Lower lobe of right lung (tissue), 2 donors: ENCODE data around the gene TMEM242. TPM values are rescaled to one million over a fixed set of nuclear protein-coding genes. Genes with fewer than 3 reads are reported as not detected.
"Not testable (repeated sequence)": the region's sequence is repeated elsewhere in the genome, so short reads cannot be mapped to it uniquely, and the experiment has no call there.

Experiments
- ATAC-seq, 2 donors: fragments of 200-7000 bp; cut with Tn5 transposase; one replicate each; pipeline ENCODE4 v1.9.1; 2020 to 2022; ENCODE audit warnings: mild to moderate bottlenecking in 2 of 2, moderate library complexity in 2 of 2
- DNase-seq: peaks from one replicate; pipeline ENCODE4 v3.0.0-alpha.2; 2020
- H3K27ac ChIP-seq: fragments of 200-600 bp; one replicate; pipeline ENCODE4 v1.8.0; 2022
- H3K27me3 ChIP-seq: fragments of 200-600 bp; one replicate; pipeline ENCODE4 v1.8.0; 2022; ENCODE audit warnings: low read depth
- H3K36me3 ChIP-seq: fragments of 200-600 bp; one replicate; pipeline ENCODE4 v1.8.0; 2022; ENCODE audit warnings: mild to moderate bottlenecking
- H3K4me1 ChIP-seq: fragments of 200-600 bp; one replicate; pipeline ENCODE4 v1.8.0; 2022
- H3K4me3 ChIP-seq: fragments of 200-600 bp; one replicate; pipeline ENCODE4 v1.8.0; 2022; ENCODE audit warnings: mild to moderate bottlenecking
- H3K9me3 ChIP-seq: fragments of 200-600 bp; one replicate; pipeline ENCODE4 v1.8.0; 2022
- intact Hi-C: fragments of 100-400 bp; cut with DNase I; formaldehyde crosslinking; loops from one replicate; pipeline ENCODE4 v1.11.0; 2022
- total RNA-seq: library from RNA; stranded (reverse); fragmentation: NEBNext Ultra II Directional; extraction: Animal tissue kit (Norgen Biotek cat#: 25700); gene quantifications from one replicate; pipeline ENCODE4 v1.2.1, GENCODE V29; 2021
- TF ChIP-seq, protein P1 (sequence below): fragments of 200-600 bp; IDR thresholded peaks from one replicate; pipeline ENCODE4 v1.8.0; 2022; ENCODE audit warnings: antibody characterized with exemption, mild to moderate bottlenecking
- donor health status: DM: no; HTN: yes; CAD: no; lungs with severe emphysema.

Gene TMEM242
- total RNA-seq, 1 donor from 2014 or later: 10.9 TPM

- Histone ChIP-seq H3K36me3 (no peaks in the 10 kb centered on the region), H3K4me3 (no peak overlapping the region), H3K27me3 (peaks cover 7% of the 10 kb centered on the region), H3K4me1 (no peaks in the 10 kb centered on the region), H3K9me3 (no peaks in the 10 kb centered on the region), H3K27ac (no peak overlapping the region)
- no peak for ATAC-seq
- intact Hi-C loops: no loop called here
- DNase-seq: no peak
- TF ChIP-seq, protein P1, sequence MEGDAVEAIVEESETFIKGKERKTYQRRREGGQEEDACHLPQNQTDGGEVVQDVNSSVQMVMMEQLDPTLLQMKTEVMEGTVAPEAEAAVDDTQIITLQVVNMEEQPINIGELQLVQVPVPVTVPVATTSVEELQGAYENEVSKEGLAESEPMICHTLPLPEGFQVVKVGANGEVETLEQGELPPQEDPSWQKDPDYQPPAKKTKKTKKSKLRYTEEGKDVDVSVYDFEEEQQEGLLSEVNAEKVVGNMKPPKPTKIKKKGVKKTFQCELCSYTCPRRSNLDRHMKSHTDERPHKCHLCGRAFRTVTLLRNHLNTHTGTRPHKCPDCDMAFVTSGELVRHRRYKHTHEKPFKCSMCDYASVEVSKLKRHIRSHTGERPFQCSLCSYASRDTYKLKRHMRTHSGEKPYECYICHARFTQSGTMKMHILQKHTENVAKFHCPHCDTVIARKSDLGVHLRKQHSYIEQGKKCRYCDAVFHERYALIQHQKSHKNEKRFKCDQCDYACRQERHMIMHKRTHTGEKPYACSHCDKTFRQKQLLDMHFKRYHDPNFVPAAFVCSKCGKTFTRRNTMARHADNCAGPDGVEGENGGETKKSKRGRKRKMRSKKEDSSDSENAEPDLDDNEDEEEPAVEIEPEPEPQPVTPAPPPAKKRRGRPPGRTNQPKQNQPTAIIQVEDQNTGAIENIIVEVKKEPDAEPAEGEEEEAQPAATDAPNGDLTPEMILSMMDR: no peak
These were observed 14.4 kb upstream of the TMEM242 start for GRCh38 chr6:157337751-157338150.

GRCh38 chr6:157337276-157337675 is 14.0 kb upstream of the TMEM242 start:
- H3K4me3 ChIP-seq, H3K27me3 ChIP-seq, H3K9me3 ChIP-seq, H3K36me3 ChIP-seq, H3K4me1 ChIP-seq, H3K27ac ChIP-seq, ATAC-seq, DNase-seq, intact Hi-C loops: not testable (repeated sequence)

DNA sequence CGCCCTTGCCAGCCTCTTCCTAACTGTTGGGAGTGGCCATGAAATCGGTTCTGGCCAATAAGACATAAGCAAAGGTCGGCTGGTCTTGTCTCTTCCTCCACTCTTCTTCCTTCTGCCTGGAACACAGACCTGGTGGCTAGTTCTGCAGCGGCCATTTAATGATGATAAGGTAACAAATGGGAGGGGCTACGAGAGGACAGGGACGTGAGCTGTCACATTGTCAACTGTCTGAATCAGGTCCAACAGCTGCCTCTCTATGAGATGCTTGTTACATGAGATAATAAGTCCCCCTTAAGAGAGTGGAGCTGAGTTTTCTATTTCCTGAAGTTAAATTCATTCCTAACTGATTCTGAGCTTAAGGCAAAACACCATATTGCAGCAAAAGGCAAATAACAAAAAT is 12.5 kb upstream of the TMEM242 start:
- TF ChIP-seq, protein P1: no peak
- no peaks in the 10 kb centered on the region for H3K4me1 ChIP-seq
- ATAC-seq (no peak), DNase-seq (no peak)
- intact Hi-C loops: no loop called here
- no peak overlapping the region for H3K4me3 ChIP-seq
- no peak overlapping the region for H3K27ac ChIP-seq
- H3K9me3 ChIP-seq: no peaks in the 10 kb centered on the region
- peaks cover 7% of the 10 kb centered on the region for H3K27me3 ChIP-seq
- H3K36me3 ChIP-seq: no peaks in the 10 kb centered on the region

DNA sequence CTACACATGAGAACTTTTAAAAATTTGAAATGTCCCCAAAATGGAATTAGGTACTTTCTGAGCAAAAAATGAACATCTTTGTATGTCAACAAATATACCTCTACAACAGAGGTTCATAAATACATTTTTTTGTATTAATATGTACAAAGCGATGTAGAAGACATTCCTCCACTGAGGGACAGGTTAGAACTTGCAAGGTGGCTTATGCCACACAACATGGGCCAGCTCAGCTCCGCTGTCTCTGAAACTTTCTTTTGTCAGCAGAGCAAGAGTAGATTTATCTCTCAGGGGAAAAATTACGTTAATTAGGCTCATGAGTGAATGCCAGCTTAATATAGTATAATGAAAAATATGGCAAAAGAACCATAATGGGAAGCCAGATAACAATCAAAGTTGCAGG is 10.6 kb upstream of the TMEM242 start:
- Histone ChIP-seq H3K27me3 (peaks cover 7% of the 10 kb centered on the region), H3K36me3 (no peaks in the 10 kb centered on the region), H3K4me3 (no peak overlapping the region), H3K4me1 (no peaks in the 10 kb centered on the region), H3K9me3 (no peaks in the 10 kb centered on the region), H3K27ac (no peak overlapping the region)
- ATAC-seq (no peak), DNase-seq (no peak)
- intact Hi-C loops: no loop called here
- TF ChIP-seq, protein P1: no peak

- Histone ChIP-seq H3K27ac (no peak overlapping the region), H3K36me3 (no peaks in the 10 kb centered on the region), H3K4me3 (no peak overlapping the region), H3K27me3 (peaks cover 7% of the 10 kb centered on the region), H3K9me3 (no peaks in the 10 kb centered on the region), H3K4me1 (no peaks in the 10 kb centered on the region)
- TF ChIP-seq, protein P1: no peak
- DNase-seq (no peak), ATAC-seq (no peak)
- intact Hi-C loops: no loop called here
These were observed 10.2 kb upstream of the TMEM242 start for GRCh38 chr6:157333537-157333936.

- TF ChIP-seq, protein P1: no peak
- DNase-seq (no peak), ATAC-seq (no peak)
- H3K27ac ChIP-seq: no peak overlapping the region
- intact Hi-C loops: no loop called here
- H3K27me3 ChIP-seq: peaks cover 7% of the 10 kb centered on the region
- H3K9me3 ChIP-seq: no peaks in the 10 kb centered on the region
- no peak overlapping the region for H3K4me3 ChIP-seq
- H3K4me1 ChIP-seq: no peaks in the 10 kb centered on the region
- no peaks in the 10 kb centered on the region for H3K36me3 ChIP-seq
These were observed 9.5 kb upstream of the TMEM242 start for GRCh38 chr6:157332813-157333212.
